IMR-90 (cell line): Measurements from ENCODE around the gene PRRC2A.

Experiments used
- CEBPB ChIP-seq: IDR thresholded peaks from 2 replicates; pipeline ENCODE4 v1.6.1; 2012; ENCODE audit warnings: low read depth, low read length, improper control_type of control experiment
- CHD1 ChIP-seq: IDR thresholded peaks from 2 replicates; pipeline ENCODE4 v1.6.1; 2012; ENCODE audit warnings: low read depth, low read length, improper control_type of control experiment
- FOS ChIP-seq: fragments of 150-350 bp; IDR thresholded peaks from 2 replicates; pipeline ENCODE4 v1.6.1; 2016; ENCODE audit warnings: low read depth, low read length
- MAFK ChIP-seq: IDR thresholded peaks from 2 replicates; pipeline ENCODE4 v1.6.1; 2012; ENCODE audit warnings: low read depth, low read length, improper control_type of control experiment
- MAZ ChIP-seq: IDR thresholded peaks from 2 replicates; pipeline ENCODE4 v1.6.1; 2012; ENCODE audit warnings: low read depth, mild to moderate bottlenecking, low read length, improper control_type of control experiment, moderate library complexity, borderline replicate concordance
- MXI1 ChIP-seq: IDR thresholded peaks from 2 replicates; pipeline ENCODE4 v1.6.1; 2012; ENCODE audit warnings: low read depth, mild to moderate bottlenecking, low read length, moderate library complexity, borderline replicate concordance
- NFE2L2 ChIP-seq: fragments of 150-350 bp; IDR thresholded peaks from 2 replicates; pipeline ENCODE4 v1.6.1; 2016; ENCODE audit warnings: low read depth, mild to moderate bottlenecking, low read length
- POLR2A ChIP-seq: IDR thresholded peaks from 2 replicates; pipeline ENCODE4 v1.6.1; 2012; ENCODE audit warnings: mild to moderate bottlenecking, low read depth, low read length
- RAD21 ChIP-seq: IDR thresholded peaks from 2 replicates; pipeline ENCODE4 v1.6.1; 2012; ENCODE audit warnings: low read length, improper control_type of control experiment
- RCOR1 ChIP-seq: IDR thresholded peaks from 2 replicates; pipeline ENCODE4 v1.6.1; 2012; ENCODE audit warnings: mild to moderate bottlenecking, low read length, improper control_type of control experiment; ENCODE audit not compliant: insufficient replicate concordance
- RFX5 ChIP-seq: IDR thresholded peaks from 2 replicates; pipeline ENCODE4 v1.8.0; 2012; ENCODE audit warnings: low read depth, mild to moderate bottlenecking, low read length, moderate library complexity
- TF ChIP-seq, protein P1 (sequence below): conservative IDR thresholded peaks from 2 replicates; pipeline ENCODE4 v1.5.1; 2012; ENCODE audit warnings: mild to moderate bottlenecking, low read depth, low read length, improper control_type of control experiment
- TF ChIP-seq, protein P2 (sequence below): fragments of 150-350 bp; IDR thresholded peaks from 2 replicates; pipeline ENCODE4 v1.6.1; 2017; ENCODE audit warnings: mild to moderate bottlenecking, antibody characterized with exemption, low read length, low read depth
- TF ChIP-seq, protein P3 (sequence below): fragments of 150-350 bp; IDR thresholded peaks from 2 replicates; pipeline ENCODE4 v1.6.1; 2016; ENCODE audit warnings: low read depth, mild to moderate bottlenecking, low read length, moderate library complexity, borderline replicate concordance

DNA sequence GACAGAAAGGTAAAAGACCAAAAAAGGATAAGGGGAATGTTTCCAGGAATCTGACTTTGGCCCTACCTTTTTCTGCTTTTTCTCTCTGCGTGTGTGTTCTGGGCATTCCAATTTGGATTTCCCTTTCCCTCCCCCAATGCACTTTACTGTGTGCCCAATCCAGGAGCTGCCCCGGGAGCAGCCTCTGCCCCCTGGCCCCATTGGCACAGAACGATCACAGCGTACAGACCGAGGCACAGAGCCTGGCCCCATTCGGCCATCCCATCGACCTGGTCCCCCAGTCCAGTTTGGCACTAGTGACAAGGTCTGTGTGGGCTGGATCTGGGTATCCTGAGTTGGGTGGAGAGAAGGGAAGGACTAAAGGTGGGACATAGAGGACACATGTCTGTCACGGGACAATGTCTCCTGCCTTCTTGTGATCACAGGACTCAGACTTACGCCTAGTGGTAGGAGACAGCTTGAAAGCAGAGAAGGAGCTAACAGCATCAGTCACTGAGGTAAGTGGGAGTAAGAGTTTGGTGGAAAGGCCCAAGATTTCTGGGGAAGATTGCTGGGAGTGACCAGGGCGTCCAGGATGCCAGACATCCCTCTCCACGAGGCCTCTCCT lies 14.6 kb downstream of the PRRC2A start:
- TF ChIP-seq, protein P1, sequence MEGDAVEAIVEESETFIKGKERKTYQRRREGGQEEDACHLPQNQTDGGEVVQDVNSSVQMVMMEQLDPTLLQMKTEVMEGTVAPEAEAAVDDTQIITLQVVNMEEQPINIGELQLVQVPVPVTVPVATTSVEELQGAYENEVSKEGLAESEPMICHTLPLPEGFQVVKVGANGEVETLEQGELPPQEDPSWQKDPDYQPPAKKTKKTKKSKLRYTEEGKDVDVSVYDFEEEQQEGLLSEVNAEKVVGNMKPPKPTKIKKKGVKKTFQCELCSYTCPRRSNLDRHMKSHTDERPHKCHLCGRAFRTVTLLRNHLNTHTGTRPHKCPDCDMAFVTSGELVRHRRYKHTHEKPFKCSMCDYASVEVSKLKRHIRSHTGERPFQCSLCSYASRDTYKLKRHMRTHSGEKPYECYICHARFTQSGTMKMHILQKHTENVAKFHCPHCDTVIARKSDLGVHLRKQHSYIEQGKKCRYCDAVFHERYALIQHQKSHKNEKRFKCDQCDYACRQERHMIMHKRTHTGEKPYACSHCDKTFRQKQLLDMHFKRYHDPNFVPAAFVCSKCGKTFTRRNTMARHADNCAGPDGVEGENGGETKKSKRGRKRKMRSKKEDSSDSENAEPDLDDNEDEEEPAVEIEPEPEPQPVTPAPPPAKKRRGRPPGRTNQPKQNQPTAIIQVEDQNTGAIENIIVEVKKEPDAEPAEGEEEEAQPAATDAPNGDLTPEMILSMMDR, result no peak
- no peak for TF ChIP-seq CEBPB
- no peak for TF ChIP-seq MXI1
- TF ChIP-seq, protein P2, sequence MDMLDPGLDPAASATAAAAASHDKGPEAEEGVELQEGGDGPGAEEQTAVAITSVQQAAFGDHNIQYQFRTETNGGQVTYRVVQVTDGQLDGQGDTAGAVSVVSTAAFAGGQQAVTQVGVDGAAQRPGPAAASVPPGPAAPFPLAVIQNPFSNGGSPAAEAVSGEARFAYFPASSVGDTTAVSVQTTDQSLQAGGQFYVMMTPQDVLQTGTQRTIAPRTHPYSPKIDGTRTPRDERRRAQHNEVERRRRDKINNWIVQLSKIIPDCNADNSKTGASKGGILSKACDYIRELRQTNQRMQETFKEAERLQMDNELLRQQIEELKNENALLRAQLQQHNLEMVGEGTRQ, result no peak
- no peak for TF ChIP-seq POLR2A
- TF ChIP-seq MAZ, result no peak
- TF ChIP-seq NFE2L2, result no peak
- TF ChIP-seq RAD21, result no peak
- TF ChIP-seq, protein P3, sequence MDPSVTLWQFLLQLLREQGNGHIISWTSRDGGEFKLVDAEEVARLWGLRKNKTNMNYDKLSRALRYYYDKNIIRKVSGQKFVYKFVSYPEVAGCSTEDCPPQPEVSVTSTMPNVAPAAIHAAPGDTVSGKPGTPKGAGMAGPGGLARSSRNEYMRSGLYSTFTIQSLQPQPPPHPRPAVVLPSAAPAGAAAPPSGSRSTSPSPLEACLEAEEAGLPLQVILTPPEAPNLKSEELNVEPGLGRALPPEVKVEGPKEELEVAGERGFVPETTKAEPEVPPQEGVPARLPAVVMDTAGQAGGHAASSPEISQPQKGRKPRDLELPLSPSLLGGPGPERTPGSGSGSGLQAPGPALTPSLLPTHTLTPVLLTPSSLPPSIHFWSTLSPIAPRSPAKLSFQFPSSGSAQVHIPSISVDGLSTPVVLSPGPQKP, result no peak
- TF ChIP-seq RFX5, result no peak
- TF ChIP-seq RCOR1, result no peak
- TF ChIP-seq MAFK, result no peak
- no peak for TF ChIP-seq CHD1
- no peak for TF ChIP-seq FOS
